ENCODE data around the gene DNM2.
"Not testable (repeated sequence)": the region's sequence is repeated elsewhere in the genome, so short reads cannot be mapped to it uniquely, and the experiment has no call there.

DNM2 gene

GRCh38 chr19:10871711-10872545 lies 154.0 kb downstream of the DNM2 start:
- DNase-seq (ENCODE audit: low read depth), result no peak
- H3K4me3 ChIP-seq (ENCODE audit: low read depth, low read length), result peak overlapping the region; percentile 80
- in situ Hi-C loops (cut with HindIII; ENCODE audit: low sequenced_read_pairs), result no loop called here
- peak; percentile 11 for TF ChIP-seq CTCF (IDR thresholded peaks at IDR 0.05; ENCODE audit: low read depth, low read length, missing control alignments)

- DNase-seq (ENCODE audit: low read depth), result no peak
- no peak for TF ChIP-seq CTCF (IDR thresholded peaks at IDR 0.05; ENCODE audit: low read depth, low read length, missing control alignments)
- peak overlapping the region; percentile 80 for H3K4me3 ChIP-seq (ENCODE audit: low read depth, low read length)
- in situ Hi-C loops (cut with HindIII; ENCODE audit: low sequenced_read_pairs), result no loop called here
Measured at GRCh38 chr19:10872546-10873107, 154.7 kb downstream of the DNM2 start.

- no peak for DNase-seq (ENCODE audit: low read depth)
- in situ Hi-C loops (cut with HindIII; ENCODE audit: low sequenced_read_pairs), result no loop called here
- no peak for TF ChIP-seq CTCF (IDR thresholded peaks at IDR 0.05; ENCODE audit: low read depth, low read length, missing control alignments)
- no peak overlapping the region for H3K4me3 ChIP-seq (ENCODE audit: low read depth, low read length)
Measured at GRCh38 chr19:10874024-10874423, 156.1 kb downstream of the DNM2 start.

GRCh38 chr19:10876459-10877240 lies 158.8 kb downstream of the DNM2 start:
- H3K4me3 ChIP-seq (ENCODE audit: low read depth, low read length), result no peak overlapping the region
- no peak for DNase-seq (ENCODE audit: low read depth)
- in situ Hi-C loops (cut with HindIII; ENCODE audit: low sequenced_read_pairs), result no loop called here
- TF ChIP-seq CTCF (IDR thresholded peaks at IDR 0.05; ENCODE audit: low read depth, low read length, missing control alignments), result no peak

- in situ Hi-C loops (cut with HindIII; ENCODE audit: low sequenced_read_pairs); DNase-seq (ENCODE audit: low read depth): not testable (repeated sequence)
Measured at GRCh38 chr19:10877608-10878007, 159.7 kb downstream of the DNM2 start.

GRCh38 chr19:10878253-10878652 lies 160.4 kb downstream of the DNM2 start:
- in situ Hi-C loops (cut with HindIII; ENCODE audit: low sequenced_read_pairs), result no loop called here
- H3K4me3 ChIP-seq (ENCODE audit: low read depth, low read length), result no peak overlapping the region
- DNase-seq (ENCODE audit: low read depth), result no peak
- no peak for TF ChIP-seq CTCF (IDR thresholded peaks at IDR 0.05; ENCODE audit: low read depth, low read length, missing control alignments)

More at GRCh38 chr19:10877608-10878007, 159.7 kb downstream of the DNM2 start:
- H3K4me3 ChIP-seq (ENCODE audit: low read depth, low read length), result not testable (repeated sequence)

Measured in astrocyte of the cerebellum (primary cell).